Endothelial cell of umbilical vein (primary cell): ENCODE data around the gene ZNF148.

Experiments
- EZH2 ChIP-seq: IDR thresholded peaks from 2 replicates; pipeline ENCODE4 v1.6.1; 2012; ENCODE audit warnings: borderline replicate concordance, low read depth, mild to moderate bottlenecking, moderate library complexity, low read length, inconsistent platforms; ENCODE audit not compliant: severe bottlenecking
- FOS ChIP-seq: IDR thresholded peaks from 2 replicates; pipeline ENCODE4 v1.6.1; 2011; ENCODE audit warnings: mild to moderate bottlenecking, low read length, moderate library complexity, borderline replicate concordance; ENCODE audit not compliant: insufficient read depth
- GATA2 ChIP-seq: IDR thresholded peaks from 2 replicates; pipeline ENCODE4 v1.7.0; 2011; ENCODE audit warnings: low read depth, mild to moderate bottlenecking, moderate library complexity, mixed read lengths, low read length; ENCODE audit not compliant: insufficient read length, insufficient read depth
- TF ChIP-seq, protein P1 (sequence below), 2 donors: IDR thresholded peaks; 1 replicate in 1 of 2; 2 replicates in 1 of 2; pipeline ENCODE4 v1.5.1; 2011; ENCODE audit warnings: low read length in 2 of 2, mild to moderate bottlenecking in 2 of 2, moderate library complexity in 2 of 2, control low read depth in 1 of 2, inconsistent platforms in 1 of 2, low read depth in 1 of 2; ENCODE audit not compliant: insufficient read depth in 1 of 2; ENCODE audit errors: extremely low read depth in 1 of 2
- TF ChIP-seq, protein P2 (sequence below): IDR thresholded peaks from 2 replicates; pipeline ENCODE4 v1.6.1; 2011; ENCODE audit not compliant: insufficient read depth, insufficient read length

DNA sequence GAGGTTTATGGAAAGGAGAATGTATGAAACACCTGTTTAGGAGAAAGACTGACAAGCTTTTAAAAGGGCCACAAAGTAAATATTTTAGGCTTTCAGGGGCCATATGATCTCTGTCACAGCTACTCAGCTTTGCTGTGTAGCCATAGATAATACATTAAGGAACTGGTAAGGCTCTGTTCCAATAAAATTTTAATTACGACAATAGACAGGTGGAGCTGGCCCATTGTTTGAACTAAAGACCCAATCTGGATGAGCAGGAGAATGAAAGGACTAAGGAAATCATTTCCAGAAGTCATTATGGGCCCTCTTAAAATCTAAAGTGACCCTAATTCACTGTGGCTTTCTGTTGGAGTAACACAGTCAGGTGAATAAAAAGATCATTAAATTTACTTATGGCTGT is 114.1 kb downstream of the ZNF148 start:
- TF ChIP-seq, protein P1, sequence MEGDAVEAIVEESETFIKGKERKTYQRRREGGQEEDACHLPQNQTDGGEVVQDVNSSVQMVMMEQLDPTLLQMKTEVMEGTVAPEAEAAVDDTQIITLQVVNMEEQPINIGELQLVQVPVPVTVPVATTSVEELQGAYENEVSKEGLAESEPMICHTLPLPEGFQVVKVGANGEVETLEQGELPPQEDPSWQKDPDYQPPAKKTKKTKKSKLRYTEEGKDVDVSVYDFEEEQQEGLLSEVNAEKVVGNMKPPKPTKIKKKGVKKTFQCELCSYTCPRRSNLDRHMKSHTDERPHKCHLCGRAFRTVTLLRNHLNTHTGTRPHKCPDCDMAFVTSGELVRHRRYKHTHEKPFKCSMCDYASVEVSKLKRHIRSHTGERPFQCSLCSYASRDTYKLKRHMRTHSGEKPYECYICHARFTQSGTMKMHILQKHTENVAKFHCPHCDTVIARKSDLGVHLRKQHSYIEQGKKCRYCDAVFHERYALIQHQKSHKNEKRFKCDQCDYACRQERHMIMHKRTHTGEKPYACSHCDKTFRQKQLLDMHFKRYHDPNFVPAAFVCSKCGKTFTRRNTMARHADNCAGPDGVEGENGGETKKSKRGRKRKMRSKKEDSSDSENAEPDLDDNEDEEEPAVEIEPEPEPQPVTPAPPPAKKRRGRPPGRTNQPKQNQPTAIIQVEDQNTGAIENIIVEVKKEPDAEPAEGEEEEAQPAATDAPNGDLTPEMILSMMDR (IDR thresholded peaks at IDR 0.05; ENCODE audit: extremely low read depth in 1 of 2, insufficient read depth in 1 of 2, low read depth in 1 of 2, low read length in 2 of 2), result no peak
- TF ChIP-seq FOS (no peak), EZH2 (no peak), GATA2 (no peak)
- TF ChIP-seq, protein P2, sequence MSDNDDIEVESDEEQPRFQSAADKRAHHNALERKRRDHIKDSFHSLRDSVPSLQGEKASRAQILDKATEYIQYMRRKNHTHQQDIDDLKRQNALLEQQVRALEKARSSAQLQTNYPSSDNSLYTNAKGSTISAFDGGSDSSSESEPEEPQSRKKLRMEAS, result no peak
